Heart right ventricle (tissue), 16 donors: ENCODE results near the gene OSM. TPM values are rescaled to one million over a fixed set of nuclear protein-coding genes. Genes with fewer than 3 reads are reported as not detected.

Experiments
- ATAC-seq, 8 donors: fragments of 200-7000 bp; cut with Tn5 transposase; one replicate each; pipeline ENCODE4 v1.9.1; 2020; ENCODE audit warnings: mild to moderate bottlenecking in 8 of 8, moderate library complexity in 8 of 8, moderate number of reproducible peaks in 1 of 8
- DNase-seq, 2 donors: peaks; one replicate each; pipeline ENCODE4 v3.0.0-alpha.2; 2020
- H3K27ac ChIP-seq, 10 donors: fragments of 200-600 bp; sonication (generic) in 2 of 10; one replicate each; pipeline versions ENCODE4 v1.5.0 to v1.8.0; 2020 to 2022; ENCODE audit warnings: mild to moderate bottlenecking in 3 of 10
- H3K27me3 ChIP-seq, 7 donors: fragments of 200-600 bp; one replicate each; pipeline ENCODE4 v1.8.0; 2021 to 2022; ENCODE audit warnings: mild to moderate bottlenecking in 2 of 7
- H3K36me3 ChIP-seq, 9 donors: fragments of 200-600 bp; sonication (generic) in 1 of 9; one replicate each; pipeline versions ENCODE4 v1.5.0 to v1.8.0; 2020 to 2022; ENCODE audit warnings: mild to moderate bottlenecking in 2 of 9
- H3K4me1 ChIP-seq, 9 donors: fragments of 200-600 bp; sonication (generic) in 1 of 9; one replicate each; pipeline versions ENCODE4 v1.5.0 to v1.8.0; 2020 to 2022; ENCODE audit warnings: mild to moderate bottlenecking in 4 of 9
- H3K4me3 ChIP-seq, 10 donors: fragments of 200-600 bp; sonication (generic) in 2 of 10; one replicate each; pipeline versions ENCODE4 v1.5.0 to v1.8.0; 2020 to 2022; ENCODE audit warnings: mild to moderate bottlenecking in 7 of 10, moderate library complexity in 2 of 10
- H3K9me3 ChIP-seq, 11 donors: fragments of 200-600 bp in 10 of 11; sonication (generic) in 2 of 11; one replicate each; pipeline versions ENCODE4 v1.5.0 to v1.8.0; 2013 to 2022; ENCODE audit warnings: mild to moderate bottlenecking in 2 of 11, control low read depth in 1 of 11, moderate library complexity in 1 of 11
- CTCF ChIP-seq, 9 donors: fragments of 200-600 bp; sonication (generic) in 2 of 9; IDR thresholded peaks; one replicate each; pipeline versions ENCODE4 v1.5.0 to v1.8.0; 2021 to 2022; ENCODE audit warnings: antibody characterized with exemption in 9 of 9, mild to moderate bottlenecking in 5 of 9, moderate library complexity in 1 of 9
- WGBS, 2 donors: extraction: QIAGEN DNeasy Blood & Tissue Kit; methylation state at CpG; one replicate each; pipeline ENCODE4 v1.1.7; 2013; ENCODE audit warnings: inconsistent platforms in 1 of 2; 5-methylcytosine and 5-hydroxymethylcytosine counted together
- intact Hi-C, 10 donors: fragments of 100-400 bp; cut with DNase I; formaldehyde crosslinking; loops; one replicate each; pipeline versions ENCODE4 v1.11.1 to v1.14.2; 2022
- polyA plus RNA-seq, 2 donors: library from polyadenylated mRNA; stranded (reverse); fragments of 200-250 nt; gene quantifications; one replicate each; pipeline ENCODE4 v1.2.3, GENCODE V29; 2013
- total RNA-seq, 10 donors: library from RNA; stranded (reverse); fragmentation: NEBNext Ultra II Directional in 3 of 10; extraction: Animal tissue kit (Norgen Biotek cat#: 25700) in 3 of 10; gene quantifications; one replicate each; pipeline versions ENCODE4 v1.2.1 to v1.2.4, GENCODE V29; 2021 to 2023
- donor health status: Arrhythmogenic right ventricular cardiomyopathy.
- donor health status: ischemic (EF 13 %, LVEDD 7.1; RV severe dilation, severe dysfunction).
- donor health status: healthy with polysubstance abuse.
- donor health status: DM: no; HTN: yes; CAD: no.
- donor health status: DM: no; HTN: no; CAD: no.
- donor health status: ischemic (EF 25% LVEDD 6.9; RV normal size, moderate dysfunction).
- donor health status: ischemic (EF 25% LVEDD 5.7; RV mildly dilated, moderate dysfunction).
- donor health status: healthy.
- donor health status: DM: yes; HTN: yes; CAD: no.
- donor health status: Ischemic cardiomyopathy.
- donor health status: ischemic (EF 35%, LVEDD 5.7; RV mildly dilated, moderate dysfunction).
- donor health status: nonischemic (EF 11% LVEDD 7.7; RV severe dilation, severe dysfunction).
- donor health status: DM: yes; HTN: yes; CAD: no.
- donor health status: PGD.
- donor health status: ischemic (EF 29% LVEDD 5.4; RV normal size, mild dysfunction).
- donor health status: nonischemic (EF 23%, LVEDD 6.1; RV moderate dilation, normal function).

OSM gene
- total and polyA plus RNA-seq, 12 donors: 0.20 to 2.8 (median 0.41) TPM; not detected in 3

DNA sequence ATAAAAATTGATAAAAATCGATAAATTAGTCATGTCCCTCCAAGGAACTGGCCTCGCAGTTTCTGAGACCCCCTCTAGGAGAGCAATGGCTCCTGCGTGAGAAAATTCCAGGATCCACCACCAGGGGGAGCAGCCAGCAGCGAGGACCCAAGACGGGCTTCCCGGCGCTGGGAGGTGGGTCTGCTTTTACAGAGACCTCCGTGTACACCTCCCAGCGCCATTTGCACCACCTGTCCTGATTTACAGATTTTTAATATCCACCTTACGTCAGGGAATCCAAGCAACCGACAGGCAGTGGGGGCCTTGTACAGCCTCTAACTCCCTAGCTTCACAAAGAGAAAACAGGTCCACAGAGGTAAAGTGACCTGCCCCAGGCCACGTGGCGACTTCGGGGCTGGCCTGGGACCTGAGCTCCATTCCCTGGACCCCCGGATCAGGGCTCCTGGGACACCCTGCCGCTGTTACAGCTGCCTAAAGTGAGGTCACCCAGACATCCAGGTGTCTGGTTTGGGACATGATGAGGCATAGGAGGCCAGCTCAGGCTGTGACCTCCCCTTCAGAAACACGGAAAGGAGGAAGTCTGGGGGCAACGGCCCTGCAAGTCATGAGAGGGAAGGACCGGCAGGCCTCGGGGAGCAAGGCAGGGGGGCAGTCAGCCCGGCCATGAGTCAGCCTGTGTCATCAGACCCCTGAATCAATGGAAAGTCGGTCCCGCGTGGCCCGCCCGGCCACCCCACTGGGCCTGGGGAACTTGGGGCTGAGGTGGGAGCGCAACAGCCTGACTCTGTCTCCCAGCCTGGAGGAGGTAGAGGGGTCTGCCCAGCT, 3.5 kb downstream of the OSM start:
- intact Hi-C loops: loop anchor here in 8 of 10 donors (1.0 to 10.0 kb wide), 6 partner anchors 24 to 222 kb away; partner anchors contain the start of gene RNF215 (in 6 of the 8)
- 32% methylated on average over 27 of the region's 27 CpGs for WGBS, 2 donors

DNA sequence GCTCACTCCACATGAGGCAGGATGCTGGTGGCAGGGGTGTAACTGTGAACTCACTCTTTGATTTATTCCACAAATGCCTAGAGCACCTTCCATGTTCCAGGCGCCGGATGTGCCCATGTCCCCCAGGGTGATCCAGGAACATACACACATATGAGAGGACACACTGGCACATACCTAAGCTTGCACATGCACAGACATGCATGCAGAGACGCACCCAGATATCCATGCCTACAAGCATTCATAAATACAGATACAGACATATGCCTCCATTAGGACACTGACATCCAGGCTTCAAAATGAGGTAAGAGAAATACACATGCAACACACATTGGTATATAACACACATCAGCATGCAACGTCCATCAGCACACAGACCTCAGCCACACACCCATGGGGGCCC, 4.5 kb downstream of the OSM start:
- intact Hi-C loops: loop anchor here in 7 of 10 donors (2.0 to 10.0 kb wide), 5 partner anchors 25 to 223 kb away; partner anchors contain the start of gene RNF215 (in 4 of the 7)
- H3K9me3 ChIP-seq: no peaks in the 10 kb centered on the region
- WGBS, 2 donors: 90 to 91% methylated on average over 4 of the region's 4 CpGs
- H3K4me1 ChIP-seq: peaks cover 0 to 47% (median 4%) of the 10 kb centered on the region in 9 donors
- peaks cover 0 to 30% (median 14%) of the 10 kb centered on the region in 7 donors for H3K27me3 ChIP-seq
- DNase-seq (no peak), ATAC-seq (no peak)
- no peak for TF ChIP-seq CTCF (IDR thresholded peaks at IDR 0.05)
- no peak overlapping the region for H3K27ac ChIP-seq
- H3K36me3 ChIP-seq: peaks cover 0 to 10% (median 0%) of the 10 kb centered on the region in 9 donors
- no peak overlapping the region for H3K4me3 ChIP-seq

More for the DNA sequence above, 3.5 kb downstream of the OSM start:
- Histone ChIP-seq H3K27me3 (peaks cover 0 to 25% (median 11%) of the 10 kb centered on the region in 7 donors), H3K36me3 (peaks cover 0 to 10% (median 0%) of the 10 kb centered on the region in 9 donors), H3K4me1 (peaks cover 0 to 56% (median 4%) of the 10 kb centered on the region in 9 donors), H3K27ac (peak overlapping the region in 1 of 10 donors; percentile 71), H3K4me3 (peak overlapping the region in 5 of 10 donors; percentile 19 to 32 (median 25)), H3K9me3 (no peaks in the 10 kb centered on the region)
- ATAC-seq: peak in 6 of 8 donors; percentile 8 to 59 (median 52)
- TF ChIP-seq CTCF (IDR thresholded peaks at IDR 0.05): peak; percentile 91 to 99 (median 97)
- peak; percentile 71 to 76 for DNase-seq

GRCh38 chr22:30261134-30261533, 5.5 kb downstream of the OSM start:
- H3K27me3 ChIP-seq: peaks cover 0 to 31% (median 20%) of the 10 kb centered on the region in 7 donors
- peak overlapping the region in 1 of 10 donors; percentile 31 for H3K27ac ChIP-seq
- no peak overlapping the region for H3K4me3 ChIP-seq
- peaks cover 0 to 10% (median 0%) of the 10 kb centered on the region in 9 donors for H3K36me3 ChIP-seq
- intact Hi-C loops: loop anchor here in 3 of 10 donors (5.0 to 10.0 kb wide), 2 partner anchors 126 to 224 kb away; partner anchors contain the start of gene RNF215 (in 1 of the 3)
- H3K4me1 ChIP-seq: peaks cover 0 to 49% (median 7%) of the 10 kb centered on the region in 9 donors
- ATAC-seq: no peak
- H3K9me3 ChIP-seq: no peaks in the 10 kb centered on the region
- WGBS, 2 donors: 83 to 84% methylated on average over 8 of the region's 8 CpGs
- TF ChIP-seq CTCF (IDR thresholded peaks at IDR 0.05): no peak
- no peak for DNase-seq

- no peak for TF ChIP-seq CTCF (IDR thresholded peaks at IDR 0.05)
- DNase-seq (no peak), ATAC-seq (no peak)
- 86 to 87% methylated on average over 8 of the region's 8 CpGs for WGBS, 2 donors
- Histone ChIP-seq H3K4me1 (peaks cover 0 to 53% (median 10%) of the 10 kb centered on the region in 9 donors), H3K27ac (no peak overlapping the region), H3K4me3 (no peak overlapping the region), H3K36me3 (peaks cover 0 to 10% (median 0%) of the 10 kb centered on the region in 9 donors), H3K9me3 (no peaks in the 10 kb centered on the region), H3K27me3 (peaks cover 0 to 31% (median 20%) of the 10 kb centered on the region in 7 donors)
- intact Hi-C loops: loop anchor here in 3 of 10 donors (5.0 to 10.0 kb wide), 2 partner anchors 127 to 224 kb away; partner anchors contain the start of gene RNF215 (in 1 of the 3)
Measured at GRCh38 chr22:30260682-30261081, 6.0 kb downstream of the OSM start.
